ENCODE measurements around the gene DLG4. TPM values are rescaled to one million over a fixed set of nuclear protein-coding genes. Genes with fewer than 3 reads are reported as not detected.
"Not testable (repeated sequence)": the region's sequence is repeated elsewhere in the genome, so short reads cannot be mapped to it uniquely, and the experiment has no call there.

The DLG4 gene
- total RNA-seq, 4 donors from 2014 or later, result 2.9 to 12.7 (median 3.2) TPM

GRCh38 chr17:7173687-7174602 lies 45.7 kb downstream of the DLG4 start:
- Histone ChIP-seq H3K4me1 (peaks cover 26% of the 10 kb centered on the region), H3K27me3 (peaks cover 31% of the 10 kb centered on the region), H3K9me3 (no peaks in the 10 kb centered on the region), H3K27ac (no peak overlapping the region), H3K36me3 (no peaks in the 10 kb centered on the region), H3K4me3 (peak overlapping the region; percentile 31)
- peak in 1 of 2 donors; percentile 62 for DNase-seq (ENCODE audit: low spot score in 2 of 2)
- TF ChIP-seq POLR2AphosphoS5 (IDR thresholded peaks at IDR 0.05) (no peak), POLR2A (IDR thresholded peaks at IDR 0.05) (no peak), EP300 (IDR thresholded peaks at IDR 0.05) (no peak), CTCF (IDR thresholded peaks at IDR 0.05) (no peak)
- 66% methylated on average over 36 of the region's 69 CpGs for WGBS

- DNase-seq (ENCODE audit: low spot score in 2 of 2); H3K27ac ChIP-seq; H3K36me3 ChIP-seq; H3K9me3 ChIP-seq; H3K4me3 ChIP-seq: not testable (repeated sequence)
- Histone ChIP-seq H3K27me3 (peaks cover 19% of the 10 kb centered on the region), H3K4me1 (peaks cover 19% of the 10 kb centered on the region)
- 92% methylated on average over 18 of the region's 18 CpGs for WGBS
Observed at GRCh38 chr17:7172522-7173191, 47.0 kb downstream of the DLG4 start.

- H3K36me3 ChIP-seq; H3K9me3 ChIP-seq; H3K27me3 ChIP-seq; H3K4me3 ChIP-seq; H3K27ac ChIP-seq; H3K4me1 ChIP-seq; DNase-seq (ENCODE audit: low spot score in 2 of 2): not testable (repeated sequence)
- WGBS, result 92% methylated on average over 7 of the region's 7 CpGs
Observed at GRCh38 chr17:7169565-7169908, 50.1 kb downstream of the DLG4 start.

GRCh38 chr17:7168841-7169564 lies 50.6 kb downstream of the DLG4 start:
- H3K4me3 ChIP-seq; H3K27me3 ChIP-seq; H3K27ac ChIP-seq; H3K4me1 ChIP-seq; DNase-seq (ENCODE audit: low spot score in 2 of 2); H3K36me3 ChIP-seq; H3K9me3 ChIP-seq: not testable (repeated sequence)
- WGBS, result 88% methylated on average over 10 of the region's 10 CpGs

GRCh38 chr17:7167832-7168231 lies 51.8 kb downstream of the DLG4 start:
- Histone ChIP-seq H3K36me3 (no peaks in the 10 kb centered on the region), H3K4me1 (no peaks in the 10 kb centered on the region), H3K9me3 (no peaks in the 10 kb centered on the region), H3K27me3 (no peaks in the 10 kb centered on the region), H3K27ac (no peak overlapping the region), H3K4me3 (no peak overlapping the region)
- no peak for TF ChIP-seq EP300 (IDR thresholded peaks at IDR 0.05)
- TF ChIP-seq POLR2AphosphoS5 (IDR thresholded peaks at IDR 0.05), result peak in 1 of 3 donors; percentile 14
- 48% methylated on average over 4 of the region's 4 CpGs for WGBS
- no peak for DNase-seq (ENCODE audit: low spot score in 2 of 2)

GRCh38 chr17:7166873-7167272 lies 52.8 kb downstream of the DLG4 start:
- 95% methylated on average over 7 of the region's 7 CpGs for WGBS
- Histone ChIP-seq H3K36me3 (no peaks in the 10 kb centered on the region), H3K4me3 (no peak overlapping the region), H3K27me3 (no peaks in the 10 kb centered on the region), H3K9me3 (no peaks in the 10 kb centered on the region), H3K27ac (no peak overlapping the region), H3K4me1 (no peaks in the 10 kb centered on the region)
- TF ChIP-seq EP300 (IDR thresholded peaks at IDR 0.05) (no peak), CTCF (IDR thresholded peaks at IDR 0.05) (no peak), POLR2AphosphoS5 (IDR thresholded peaks at IDR 0.05) (no peak), POLR2A (IDR thresholded peaks at IDR 0.05) (no peak)
- DNase-seq (ENCODE audit: low spot score in 2 of 2), result no peak

GRCh38 chr17:7159571-7159970 lies 60.1 kb downstream of the DLG4 start:
- H3K36me3 ChIP-seq; DNase-seq (ENCODE audit: low spot score in 2 of 2); H3K9me3 ChIP-seq; H3K4me3 ChIP-seq; H3K27ac ChIP-seq; H3K4me1 ChIP-seq: not testable (repeated sequence)
- peaks cover 15% of the 10 kb centered on the region for H3K27me3 ChIP-seq
- 66% methylated on average over 10 of the region's 10 CpGs for WGBS

- DNase-seq (ENCODE audit: low spot score in 2 of 2); H3K36me3 ChIP-seq; H3K4me3 ChIP-seq; H3K27ac ChIP-seq; H3K4me1 ChIP-seq; H3K9me3 ChIP-seq: not testable (repeated sequence)
- H3K27me3 ChIP-seq, result peaks cover 22% of the 10 kb centered on the region
- 88% methylated on average over 10 of the region's 10 CpGs for WGBS
Observed at GRCh38 chr17:7158424-7158823, 61.2 kb downstream of the DLG4 start.

Data from suprapubic skin (tissue), 4 donors.